Neural progenitor cell (in vitro differentiated cells): ENCODE results near the gene ENOPH1. TPM values are rescaled to one million over a fixed set of nuclear protein-coding genes. Genes with fewer than 3 reads are reported as not detected.

Experiments used
- DNase-seq: peaks from one replicate; pipeline ENCODE4 v3.0.0-alpha.2; 2016; ENCODE audit warnings: low spot score
- H2AFZ ChIP-seq: fragments of 200-600 bp; sonication (generic); replicated peaks from 2 replicates; pipeline ENCODE4 v1.6.1; 2016; ENCODE audit warnings: antibody characterized with exemption
- H3F3A ChIP-seq: fragments of 200-600 bp; sonication (generic); 2 replicates; pipeline ENCODE4 v1.6.1; 2016; ENCODE audit warnings: antibody characterized with exemption, low read depth
- H3K27ac ChIP-seq: fragments of 200-600 bp; sonication (generic); 2 replicates; pipeline ENCODE4 v1.5.1; 2016; ENCODE audit warnings: mild to moderate bottlenecking
- H3K27me3 ChIP-seq: fragments of 200-600 bp; sonication (generic); 2 replicates; pipeline ENCODE4 v1.6.1; 2016; ENCODE audit warnings: mild to moderate bottlenecking, moderate library complexity
- H3K36me3 ChIP-seq: fragments of 200-600 bp; sonication (generic); 2 replicates; pipeline ENCODE4 v1.5.1; 2016
- H3K4me1 ChIP-seq: fragments of 200-600 bp; sonication (generic); 2 replicates; pipeline ENCODE4 v1.6.1; 2016; ENCODE audit warnings: mixed run types
- H3K4me2 ChIP-seq: fragments of 200-600 bp; sonication (generic); 2 replicates; pipeline ENCODE4 v1.6.1; 2016
- H3K4me3 ChIP-seq: fragments of 200-600 bp; sonication (generic); 2 replicates; pipeline ENCODE4 v1.5.1; 2016
- H3K79me2 ChIP-seq: fragments of 200-600 bp; sonication (generic); 2 replicates; pipeline ENCODE4 v1.6.1; 2016; ENCODE audit warnings: low read depth
- H3K9ac ChIP-seq: fragments of 200-600 bp; sonication (generic); 2 replicates; pipeline ENCODE4 v1.6.1; 2016
- H3K9me3 ChIP-seq: fragments of 200-600 bp; sonication (generic); 2 replicates; pipeline ENCODE4 v1.5.1; 2016; ENCODE audit warnings: low read depth
- H4K20me1 ChIP-seq: fragments of 200-600 bp; sonication (generic); 2 replicates; pipeline ENCODE4 v1.6.1; 2016; ENCODE audit warnings: low read depth
- H3K27ac Mint-ChIP-seq: 3 replicates; pipeline ENCODE4 v1.8.0; 2021; ENCODE audit warnings: mixed read lengths
- H3K27me3 Mint-ChIP-seq: 2 replicates; pipeline ENCODE4 v1.8.0; 2022; ENCODE audit warnings: low read depth, mild to moderate bottlenecking, inconsistent platforms, moderate library complexity, mixed read lengths; ENCODE audit not compliant: insufficient read depth
- H3K36me3 Mint-ChIP-seq: 3 replicates; pipeline ENCODE4 v1.8.0; 2021; ENCODE audit warnings: mixed read lengths
- H3K4me1 Mint-ChIP-seq: 3 replicates; pipeline ENCODE4 v1.8.0; 2021; ENCODE audit warnings: mixed read lengths
- H3K4me3 Mint-ChIP-seq: 3 replicates; pipeline ENCODE4 v1.8.0; 2021; ENCODE audit warnings: mild to moderate bottlenecking, moderate library complexity, mixed read lengths
- H3K9me3 Mint-ChIP-seq: 3 replicates; pipeline ENCODE4 v1.8.0; 2020; ENCODE audit warnings: mixed read lengths
- EZH2 ChIP-seq: fragments of 200-600 bp; sonication (generic); IDR thresholded peaks from 2 replicates; pipeline ENCODE4 v1.6.1; 2017; ENCODE audit warnings: antibody characterized with exemption, mild to moderate bottlenecking, moderate library complexity
- EZH2phosphoT487 ChIP-seq: fragments of 200-600 bp; sonication (generic); IDR thresholded peaks from 2 replicates; pipeline ENCODE4 v1.6.1; 2017; ENCODE audit warnings: antibody characterized with exemption
- total RNA-seq: library from RNA; depleted of rRNA; stranded (reverse); fragments of >200 nt; gene quantifications from 2 replicates; pipeline ENCODE4 v1.2.3, GENCODE V29; 2015; ENCODE audit warnings: low replicate concordance
- TF ChIP-seq, protein P1 (sequence below): fragments of 200-600 bp; sonication (generic); IDR thresholded peaks from 2 replicates; pipeline ENCODE4 v1.5.1; 2017; ENCODE audit warnings: antibody characterized with exemption, mild to moderate bottlenecking

Gene ENOPH1
- total RNA-seq, 1 donor from 2014 or later, result 64.4 TPM

DNA sequence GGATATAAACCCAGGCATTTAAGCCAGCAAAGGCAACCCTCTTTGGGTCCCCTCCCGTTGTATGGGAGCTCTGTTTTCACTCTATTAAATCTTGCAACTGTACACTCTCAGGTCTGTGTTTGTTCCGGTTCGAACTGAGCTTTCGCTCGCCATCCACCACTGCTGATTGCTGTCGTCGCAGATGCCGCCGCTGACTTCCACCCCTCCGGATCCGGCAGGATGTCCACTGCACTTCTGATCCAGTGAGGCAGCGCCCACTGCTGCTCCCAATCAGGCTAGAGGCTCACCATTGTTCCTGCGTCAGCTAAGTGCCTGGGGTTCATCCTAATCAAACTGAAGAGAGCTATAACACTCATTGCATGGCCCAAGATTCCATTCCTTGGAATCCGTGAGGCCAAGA is 49.2 kb downstream of the ENOPH1 start:
- Histone ChIP-seq H3K27me3 (no peaks in the 10 kb centered on the region), H3K4me1 (no peaks in the 10 kb centered on the region), H3K9ac (no peak overlapping the region), H4K20me1 (no peaks in the 10 kb centered on the region), H3K4me3 (no peak overlapping the region), H3K36me3 (no peaks in the 10 kb centered on the region), H3K9me3 (no peaks in the 10 kb centered on the region), H3K79me2 (no peaks in the 10 kb centered on the region), H3K4me2 (no peak overlapping the region), H3K27ac (no peak overlapping the region), H2AFZ (no peak overlapping the region), H3F3A (no peaks in the 10 kb centered on the region)
- no peak for DNase-seq
- H3K27me3 Mint-ChIP-seq, result peaks cover 8% of the 10 kb centered on the region
- TF ChIP-seq, protein P1, sequence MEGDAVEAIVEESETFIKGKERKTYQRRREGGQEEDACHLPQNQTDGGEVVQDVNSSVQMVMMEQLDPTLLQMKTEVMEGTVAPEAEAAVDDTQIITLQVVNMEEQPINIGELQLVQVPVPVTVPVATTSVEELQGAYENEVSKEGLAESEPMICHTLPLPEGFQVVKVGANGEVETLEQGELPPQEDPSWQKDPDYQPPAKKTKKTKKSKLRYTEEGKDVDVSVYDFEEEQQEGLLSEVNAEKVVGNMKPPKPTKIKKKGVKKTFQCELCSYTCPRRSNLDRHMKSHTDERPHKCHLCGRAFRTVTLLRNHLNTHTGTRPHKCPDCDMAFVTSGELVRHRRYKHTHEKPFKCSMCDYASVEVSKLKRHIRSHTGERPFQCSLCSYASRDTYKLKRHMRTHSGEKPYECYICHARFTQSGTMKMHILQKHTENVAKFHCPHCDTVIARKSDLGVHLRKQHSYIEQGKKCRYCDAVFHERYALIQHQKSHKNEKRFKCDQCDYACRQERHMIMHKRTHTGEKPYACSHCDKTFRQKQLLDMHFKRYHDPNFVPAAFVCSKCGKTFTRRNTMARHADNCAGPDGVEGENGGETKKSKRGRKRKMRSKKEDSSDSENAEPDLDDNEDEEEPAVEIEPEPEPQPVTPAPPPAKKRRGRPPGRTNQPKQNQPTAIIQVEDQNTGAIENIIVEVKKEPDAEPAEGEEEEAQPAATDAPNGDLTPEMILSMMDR, result no peak
- TF ChIP-seq EZH2phosphoT487 (no peak), EZH2 (no peak)
- H3K4me3 Mint-ChIP-seq, result no peak overlapping the region
- H3K4me1 Mint-ChIP-seq, result peaks cover 7% of the 10 kb centered on the region
- H3K27ac Mint-ChIP-seq, result no peak overlapping the region
- no peaks in the 10 kb centered on the region for H3K9me3 Mint-ChIP-seq
- H3K36me3 Mint-ChIP-seq, result no peaks in the 10 kb centered on the region

DNA sequence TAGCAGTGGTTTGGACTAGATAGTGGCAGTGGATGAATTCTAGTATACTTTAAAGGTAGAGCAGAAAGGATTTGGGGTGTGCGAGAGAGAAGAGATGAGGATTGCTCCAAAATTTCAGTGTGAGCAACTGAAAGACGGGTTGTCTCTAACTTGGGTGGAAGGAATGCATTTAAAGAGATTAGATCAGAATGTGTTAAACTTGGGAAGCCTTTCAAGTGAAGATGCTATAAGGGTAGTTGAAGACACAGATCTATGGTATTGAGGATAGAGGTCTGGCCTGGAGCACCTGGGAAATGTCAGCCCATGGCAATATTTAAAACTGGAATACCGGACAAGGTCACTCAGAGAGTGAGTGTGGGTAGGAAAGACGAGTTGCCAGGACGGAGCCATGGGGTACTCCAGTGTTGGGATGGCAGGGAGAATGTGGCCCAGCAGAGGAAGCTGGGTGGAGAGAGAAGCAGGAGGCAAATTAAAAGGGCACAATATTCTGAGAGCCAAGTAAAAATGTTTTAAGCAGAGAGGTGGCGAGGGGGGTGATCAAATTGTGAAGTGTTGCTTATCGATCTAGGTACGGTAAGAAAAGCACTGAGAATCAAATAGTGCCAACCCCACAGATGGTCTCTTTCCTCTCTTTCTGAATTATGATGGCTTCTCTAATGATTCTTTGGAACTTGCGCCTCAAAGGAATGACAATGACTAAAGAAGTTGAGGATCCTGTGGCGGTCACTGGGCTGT is 50.5 kb downstream of the ENOPH1 start:
- no peaks in the 10 kb centered on the region for H4K20me1 ChIP-seq
- Mint-ChIP-seq H3K4me3 (no peak overlapping the region), H3K27me3 (peaks cover 4% of the 10 kb centered on the region), H3K27ac (no peak overlapping the region), H3K9me3 (no peaks in the 10 kb centered on the region), H3K36me3 (no peaks in the 10 kb centered on the region), H3K4me1 (peaks cover 3% of the 10 kb centered on the region)
- H3K4me2 ChIP-seq, result no peak overlapping the region
- no peaks in the 10 kb centered on the region for H3K27me3 ChIP-seq
- H3K27ac ChIP-seq, result no peak overlapping the region
- no peak overlapping the region for H3K9ac ChIP-seq
- no peaks in the 10 kb centered on the region for H3K4me1 ChIP-seq
- no peak overlapping the region for H3K4me3 ChIP-seq
- no peaks in the 10 kb centered on the region for H3F3A ChIP-seq
- no peaks in the 10 kb centered on the region for H3K36me3 ChIP-seq
- no peak for TF ChIP-seq EZH2
- TF ChIP-seq, protein P1, result no peak
- TF ChIP-seq EZH2phosphoT487, result no peak
- no peaks in the 10 kb centered on the region for H3K79me2 ChIP-seq
- no peak overlapping the region for H2AFZ ChIP-seq
- no peaks in the 10 kb centered on the region for H3K9me3 ChIP-seq
- DNase-seq, result no peak

DNA sequence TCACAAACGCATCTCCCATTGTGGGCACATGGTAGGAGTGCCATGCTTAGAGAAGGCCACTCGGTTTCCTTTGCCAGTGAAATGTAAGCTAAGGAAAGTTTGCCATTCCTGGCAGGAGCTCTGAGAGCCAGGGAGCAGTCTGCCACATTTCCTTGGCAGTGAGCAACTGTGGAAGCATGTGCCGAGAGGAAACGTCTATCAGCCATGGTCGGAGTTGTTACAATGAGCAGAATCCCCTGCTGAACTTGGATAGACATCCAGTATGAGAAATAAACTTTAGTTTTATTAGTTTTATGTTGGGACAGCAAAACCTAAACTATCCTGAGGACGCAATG is 51.1 kb downstream of the ENOPH1 start:
- no peaks in the 10 kb centered on the region for H3K36me3 Mint-ChIP-seq
- Histone ChIP-seq H3K36me3 (no peaks in the 10 kb centered on the region), H4K20me1 (no peaks in the 10 kb centered on the region), H3K27ac (no peak overlapping the region), H3K27me3 (no peaks in the 10 kb centered on the region), H3K4me1 (peaks cover under 1% of the 10 kb centered on the region), H2AFZ (no peak overlapping the region), H3K9me3 (no peaks in the 10 kb centered on the region), H3K4me3 (no peak overlapping the region), H3K79me2 (no peaks in the 10 kb centered on the region), H3K4me2 (no peak overlapping the region), H3F3A (no peaks in the 10 kb centered on the region), H3K9ac (no peak overlapping the region)
- peaks cover 3% of the 10 kb centered on the region for H3K4me1 Mint-ChIP-seq
- no peak for DNase-seq
- no peak overlapping the region for H3K27ac Mint-ChIP-seq
- H3K27me3 Mint-ChIP-seq, result peaks cover 4% of the 10 kb centered on the region
- no peak overlapping the region for H3K4me3 Mint-ChIP-seq
- TF ChIP-seq EZH2, result no peak
- TF ChIP-seq EZH2phosphoT487, result no peak
- TF ChIP-seq, protein P1, result no peak
- no peaks in the 10 kb centered on the region for H3K9me3 Mint-ChIP-seq
